Measurements from ENCODE around the gene ZNF778. TPM values are rescaled to one million over a fixed set of nuclear protein-coding genes. Genes with fewer than 3 reads are reported as not detected.
A peak's percentile ranks its signal among the peaks of the same experiment; 100 is the strongest.

The ZNF778 gene
- total and polyA plus RNA-seq, 12 donors: 1.9 to 20.5 (median 8.4) TPM

GRCh38 chr16:89201439-89202377 is 15.8 kb upstream of the ZNF778 start:
- peaks cover 0 to 8% of the 10 kb centered on the region in 2 donors for H3K4me1 ChIP-seq (replicated peaks in 1 of 2)
- WGBS, 4 donors: 2 to 4% (median 2%) methylated on average over 30 to 107 of the region's 111 CpGs
- H3K4me3 ChIP-seq: peak overlapping the region in 1 of 4 donors; percentile 56
- intact Hi-C loops (cut with DNase I): no loop called here
- H3K9me3 ChIP-seq (replicated peaks in 1 of 3): no peaks in the 10 kb centered on the region
- peak; percentile 63 to 89 (median 77) for DNase-seq
- H3K36me3 ChIP-seq (replicated peaks in 1 of 2): no peaks in the 10 kb centered on the region
- peak overlapping the region in 1 of 5 donors; percentile 29 for H3K27ac ChIP-seq
- H3K27me3 ChIP-seq: peaks cover 40% of the 10 kb centered on the region
- no peak for TF ChIP-seq POLR2A (IDR thresholded peaks at IDR 0.05)
- TF ChIP-seq CTCF (IDR thresholded peaks at IDR 0.05): no peak

DNA sequence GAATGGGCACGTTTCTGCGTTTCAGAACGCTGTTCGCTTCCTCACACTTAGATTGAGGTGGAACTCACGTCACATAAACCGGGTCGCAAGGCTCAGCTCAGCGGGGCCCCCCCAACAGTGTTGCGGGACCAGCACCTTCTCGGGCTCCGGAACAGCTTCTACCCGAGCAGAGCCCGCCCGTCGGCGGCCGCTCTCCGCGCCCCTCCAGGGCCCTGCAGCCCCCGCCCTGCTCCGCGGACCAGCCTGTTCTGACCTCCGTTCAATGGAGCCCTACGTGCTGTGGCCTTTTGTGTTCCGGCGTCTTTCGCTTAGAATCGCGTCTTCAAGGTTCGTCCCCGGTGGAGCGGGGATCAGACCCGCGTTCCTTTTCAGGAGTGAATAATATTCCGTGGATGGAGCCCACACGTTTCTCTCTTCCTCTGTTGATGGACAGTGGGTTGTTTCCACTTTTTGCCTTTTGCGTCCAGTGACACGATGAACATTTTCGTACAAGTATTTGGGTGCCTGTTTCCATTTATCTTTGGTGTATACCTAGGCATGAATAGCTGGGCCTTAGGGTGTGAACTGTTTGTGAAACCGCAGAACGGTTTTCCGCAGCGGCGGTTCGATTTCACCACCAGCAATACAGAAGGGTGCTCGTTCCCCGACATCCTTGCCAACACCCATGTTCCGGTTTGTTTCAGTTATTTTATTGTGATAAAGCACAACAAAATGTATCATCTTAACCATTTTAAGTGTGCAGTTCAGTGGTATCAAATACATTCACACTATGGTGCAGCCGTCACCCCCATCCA is 14.9 kb upstream of the ZNF778 start:
- H3K27me3 ChIP-seq: peaks cover 40% of the 10 kb centered on the region
- intact Hi-C loops (cut with DNase I): no loop called here
- H3K9me3 ChIP-seq (replicated peaks in 1 of 3): no peaks in the 10 kb centered on the region
- 41 to 70% (median 57%) methylated on average over 27 to 49 of the region's 49 CpGs for WGBS, 4 donors
- no peak overlapping the region for H3K27ac ChIP-seq
- DNase-seq: no peak
- no peaks in the 10 kb centered on the region for H3K36me3 ChIP-seq (replicated peaks in 1 of 2)
- peak overlapping the region in 1 of 4 donors; percentile 56 for H3K4me3 ChIP-seq
- TF ChIP-seq CTCF (IDR thresholded peaks at IDR 0.05) (no peak), POLR2A (IDR thresholded peaks at IDR 0.05) (no peak)
- H3K4me1 ChIP-seq (replicated peaks in 1 of 2): peaks cover 0 to 8% of the 10 kb centered on the region in 2 donors

GRCh38 chr16:89207993-89208392 is 9.5 kb upstream of the ZNF778 start:
- intact Hi-C loops (cut with DNase I): no loop called here
- DNase-seq: no peak
- Histone ChIP-seq H3K4me3 (no peak overlapping the region), H3K36me3 (replicated peaks in 1 of 2) (no peaks in the 10 kb centered on the region), H3K4me1 (replicated peaks in 1 of 2) (no peaks in the 10 kb centered on the region), H3K27ac (no peak overlapping the region), H3K9me3 (replicated peaks in 1 of 3) (no peaks in the 10 kb centered on the region), H3K27me3 (peaks cover 9% of the 10 kb centered on the region)
- WGBS, 4 donors: 82 to 95% (median 90%) methylated on average over 4 of the region's 4 CpGs
- TF ChIP-seq POLR2A (IDR thresholded peaks at IDR 0.05): no peak
- no peak for TF ChIP-seq CTCF (IDR thresholded peaks at IDR 0.05)

GRCh38 chr16:89209522-89210044 is 7.9 kb upstream of the ZNF778 start:
- intact Hi-C loops (cut with DNase I): no loop called here
- no peak overlapping the region for H3K27ac ChIP-seq
- H3K9me3 ChIP-seq (replicated peaks in 1 of 3): no peaks in the 10 kb centered on the region
- H3K36me3 ChIP-seq (replicated peaks in 1 of 2): no peaks in the 10 kb centered on the region
- H3K4me3 ChIP-seq: no peak overlapping the region
- TF ChIP-seq POLR2A (IDR thresholded peaks at IDR 0.05): no peak
- no peak for TF ChIP-seq CTCF (IDR thresholded peaks at IDR 0.05)
- no peaks in the 10 kb centered on the region for H3K4me1 ChIP-seq (replicated peaks in 1 of 2)
- whole genome bisulfite sequencing, 4 donors: 61 to 81% (median 74%) methylated on average over 9 to 15 of the region's 15 CpGs
- H3K27me3 ChIP-seq: peaks cover 4% of the 10 kb centered on the region
- DNase-seq: no peak
